Pancreas (tissue), 10 donors: ENCODE data around the gene LIMK2. TPM values are rescaled to one million over a fixed set of nuclear protein-coding genes. Genes with fewer than 3 reads are reported as not detected.

Experiments used
- ATAC-seq, 4 donors: fragments of 200-7000 bp; cut with Tn5 transposase; one replicate each; pipeline versions ENCODE4 v1.8.0 to v1.9.1; 2020; ENCODE audit warnings: mild to moderate bottlenecking in 4 of 4, moderate library complexity in 4 of 4
- DNase-seq, 6 donors: peaks; one replicate each; pipeline ENCODE4 v3.0.0-alpha.2; 2020
- FAIRE-seq: peaks from 2 replicates; lab custom pipeline; 2012; peaks lifted over from hg19 to GRCh38; lab: Jason Lieb, UNC
- H3K27ac ChIP-seq, 4 donors: fragments of 200-600 bp; sonication (generic); 1 replicate in 3 of 4; 2 replicates in 1 of 4; pipeline versions ENCODE4 v1.5.0 to v1.8.0; 2020
- H3K27me3 ChIP-seq, 4 donors: fragments of 200-600 bp; one replicate each; pipeline ENCODE4 v1.8.0; 2021
- H3K36me3 ChIP-seq, 3 donors: fragments of 200-600 bp; sonication (generic) in 1 of 3; one replicate each; pipeline versions ENCODE4 v1.5.0 to v1.8.0; 2020 to 2021
- H3K4me1 ChIP-seq, 3 donors: fragments of 200-600 bp; one replicate each; pipeline ENCODE4 v1.8.0; 2021
- H3K4me3 ChIP-seq, 4 donors: fragments of 200-600 bp; sonication (generic) in 2 of 4; one replicate each; pipeline versions ENCODE4 v1.5.0 to v1.8.0; 2020 to 2021
- H3K9me3 ChIP-seq, 4 donors: fragments of 200-600 bp; one replicate each; pipeline ENCODE4 v1.8.0; 2021
- CTCF ChIP-seq, 4 donors: fragments of 200-600 bp; sonication (generic) in 3 of 4; IDR thresholded peaks; one replicate each; pipeline versions ENCODE4 v1.5.0 to v1.8.0; 2021; ENCODE audit warnings: antibody characterized with exemption in 4 of 4
- WGBS, 2 donors: extraction: QIAGEN DNeasy Blood & Tissue Kit; methylation state at CpG; one replicate each; pipeline ENCODE4 v1.1.7; 2013; 5-methylcytosine and 5-hydroxymethylcytosine counted together
- intact Hi-C, 3 donors: fragments of 100-400 bp; cut with DNase I; formaldehyde crosslinking; loops; one replicate each; pipeline versions ENCODE4 v1.11.1 to v1.14.2; 2022
- polyA plus RNA-seq, 2 donors: library from polyadenylated mRNA; stranded (reverse); fragments of 200-250 nt; gene quantifications; one replicate each; pipeline ENCODE4 v1.2.3, GENCODE V29; 2013
- total RNA-seq, 6 donors: library from RNA; stranded (reverse); fragmentation: NEBNext Ultra II Directional in 4 of 6; extraction: Animal tissue kit (Norgen Biotek cat#: 25700) in 4 of 6; gene quantifications; one replicate each; pipeline versions ENCODE4 v1.2.1 to v1.2.4, GENCODE V29; 2021 to 2023
- donor health status: healthy with polysubstance abuse.
- donor health status: DM: no; HTN: no; CAD: no; lungs with moderate emphysema.
- donor health status: DM: no; HTN: no; CAD: no.
- donor health status: control.
- donor health status: control.
- donor health status: Bipolar disorder and iron deficiency.
- donor health status: DM: yes; HTN: yes; CAD: no.
- donor health status: DM: no; HTN: no; CAD: no.
- donor health status: DM: no; HTN: no; CAD: no.
- donor health status: DM: yes; HTN: yes; CAD: no.

LIMK2 gene
- total and polyA plus RNA-seq, 8 donors, result 20.5 to 34.9 (median 25.1) TPM

- H3K4me3 ChIP-seq, result no peak overlapping the region
- WGBS, 2 donors, result 80 to 81% methylated on average over 8 of the region's 8 CpGs
- DNase-seq (peak in 1 of 6 donors; percentile 14), ATAC-seq (no peak), FAIRE-seq (no peak)
- no peaks in the 10 kb centered on the region for H3K9me3 ChIP-seq
- no peaks in the 10 kb centered on the region for H3K27me3 ChIP-seq
- no peaks in the 10 kb centered on the region for H3K4me1 ChIP-seq
- no peak overlapping the region for H3K27ac ChIP-seq
- peaks cover 0 to 16% (median 5%) of the 10 kb centered on the region in 3 donors for H3K36me3 ChIP-seq
- intact Hi-C loops, result no loop called here
- TF ChIP-seq CTCF (IDR thresholded peaks at IDR 0.05), result no peak
These were observed 70.8 kb downstream of the LIMK2 start for GRCh38 chr22:31282748-31283468.

- intact Hi-C loops, result no loop called here
- 40 to 46% methylated on average over 3 of the region's 3 CpGs for WGBS, 2 donors
- Histone ChIP-seq H3K4me3 (no peak overlapping the region), H3K4me1 (peaks cover 0 to 5% (median 0%) of the 10 kb centered on the region in 3 donors), H3K27me3 (no peaks in the 10 kb centered on the region), H3K36me3 (peaks cover 0 to 24% (median 0%) of the 10 kb centered on the region in 3 donors), H3K27ac (peak overlapping the region in 2 of 4 donors; percentile 27 to 30), H3K9me3 (no peaks in the 10 kb centered on the region)
- DNase-seq, result no peak
- peak in 1 of 4 donors; percentile 10 for ATAC-seq
- FAIRE-seq, result no peak
- no peak for TF ChIP-seq CTCF (IDR thresholded peaks at IDR 0.05)
These were observed 72.4 kb downstream of the LIMK2 start for GRCh38 chr22:31284281-31285155.

GRCh38 chr22:31286360-31287255 lies 74.5 kb downstream of the LIMK2 start:
- ATAC-seq, result no peak
- Histone ChIP-seq H3K9me3 (no peaks in the 10 kb centered on the region), H3K4me3 (no peak overlapping the region), H3K27ac (peak overlapping the region in 2 of 4 donors; percentile 9 to 93), H3K4me1 (peaks cover 0 to 11% (median 9%) of the 10 kb centered on the region in 3 donors), H3K36me3 (peaks cover 0 to 24% (median 0%) of the 10 kb centered on the region in 3 donors), H3K27me3 (no peaks in the 10 kb centered on the region)
- intact Hi-C loops, result no loop called here
- 82 to 85% methylated on average over 8 of the region's 8 CpGs for WGBS, 2 donors
- TF ChIP-seq CTCF (IDR thresholded peaks at IDR 0.05), result no peak
- DNase-seq, result peak in 1 of 6 donors; percentile 37
- no peak for FAIRE-seq

GRCh38 chr22:31287818-31288495 lies 75.9 kb downstream of the LIMK2 start:
- intact Hi-C loops, result no loop called here
- H3K4me3 ChIP-seq, result no peak overlapping the region
- 92 to 94% methylated on average over 6 of the region's 6 CpGs for WGBS, 2 donors
- no peaks in the 10 kb centered on the region for H3K9me3 ChIP-seq
- H3K4me1 ChIP-seq, result peaks cover 0 to 16% (median 14%) of the 10 kb centered on the region in 3 donors
- no peak for ATAC-seq
- H3K27ac ChIP-seq, result peak overlapping the region in 1 of 4 donors; percentile 93
- H3K36me3 ChIP-seq, result peaks cover 0 to 21% (median 0%) of the 10 kb centered on the region in 3 donors
- FAIRE-seq, result no peak
- no peak for DNase-seq
- no peak for TF ChIP-seq CTCF (IDR thresholded peaks at IDR 0.05)
- H3K27me3 ChIP-seq, result no peaks in the 10 kb centered on the region
